Activated naive CD8-positive, alpha-beta T cell treated with anti-CD3 and anti-CD28 coated beads, Interleukin-2, amount 50 U/mL, for 24 hours (primary cell): Measurements from ENCODE around the gene EBPL.

ENCODE experiments used
- ATAC-seq: fragments of 150-1000 bp; cut with Tn5 transposase; one replicate; pipeline ENCODE4 v1.10.0; 2021
- DNase-seq: peaks from one replicate; pipeline ENCODE4 v3.0.0; 2021
- H3K27ac Mint-ChIP-seq: one replicate; pipeline ENCODE4 v1.8.0; 2021; ENCODE audit warnings: mild to moderate bottlenecking, mixed read lengths
- H3K27me3 Mint-ChIP-seq: one replicate; pipeline ENCODE4 v1.8.0; 2021; ENCODE audit warnings: mixed read lengths
- H3K36me3 Mint-ChIP-seq: one replicate; pipeline ENCODE4 v1.8.0; 2021; ENCODE audit warnings: low read depth, mixed read lengths
- H3K4me1 Mint-ChIP-seq: one replicate; pipeline ENCODE4 v1.8.0; 2021; ENCODE audit warnings: mixed read lengths
- H3K4me3 Mint-ChIP-seq: one replicate; pipeline ENCODE4 v1.8.0; 2021; ENCODE audit warnings: mild to moderate bottlenecking, moderate library complexity, mixed read lengths
- H3K9me3 Mint-ChIP-seq: one replicate; pipeline ENCODE4 v1.8.0; 2021; ENCODE audit warnings: mixed read lengths

Gene EBPL

DNA sequence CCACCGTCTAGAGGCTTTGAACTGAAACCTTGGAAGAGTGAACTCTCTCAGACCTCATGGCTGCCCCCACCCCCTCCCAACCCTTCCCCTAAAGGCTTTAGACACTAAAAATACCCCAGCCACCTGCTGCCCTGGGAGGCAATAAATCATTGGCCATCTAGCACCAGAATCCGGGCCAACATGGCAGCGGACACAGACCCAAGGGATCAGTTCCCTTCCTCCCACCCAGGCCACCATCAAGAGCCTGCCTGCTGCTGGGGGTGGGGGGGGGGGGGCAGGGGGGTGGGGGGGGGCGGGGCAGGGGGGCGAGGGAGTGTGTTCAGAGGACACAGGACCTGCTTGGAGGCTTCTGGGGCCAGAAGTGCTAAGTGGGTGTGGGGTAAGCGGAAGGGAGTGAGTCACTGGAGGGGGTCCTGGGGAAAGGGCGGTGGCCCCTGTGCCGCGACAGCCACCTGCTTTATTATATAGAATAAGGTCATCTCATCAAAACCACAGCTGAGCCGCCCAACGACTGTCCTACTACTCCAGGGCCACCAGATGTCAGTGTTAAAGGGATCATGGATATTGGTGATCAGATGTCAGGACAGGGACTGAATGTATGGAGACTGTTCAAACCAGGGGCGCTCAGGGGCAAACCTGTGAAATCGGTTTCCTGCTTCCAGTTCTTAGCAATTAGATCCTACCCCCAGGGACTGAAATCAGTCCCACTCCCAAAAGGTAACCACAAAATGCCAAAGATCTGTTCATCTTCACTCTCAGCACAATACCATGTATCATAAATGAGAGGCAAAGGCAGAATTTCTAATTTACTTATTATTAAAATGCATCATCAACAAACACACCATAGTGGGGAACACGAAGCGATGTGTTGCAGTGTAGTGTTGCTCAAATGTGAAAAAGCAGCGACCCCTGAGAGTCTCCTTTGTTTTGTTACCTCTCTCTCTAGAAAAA is 38.7 kb downstream of the EBPL start:
- Mint-ChIP-seq H3K9me3 (no peaks in the 10 kb centered on the region), H3K4me3 (no peak overlapping the region), H3K36me3 (no peaks in the 10 kb centered on the region), H3K27ac (no peak overlapping the region), H3K4me1 (no peaks in the 10 kb centered on the region), H3K27me3 (no peaks in the 10 kb centered on the region)
- ATAC-seq (peak; percentile 46), DNase-seq (no peak)

GRCh38 chr13:49651570-49652354 is 39.5 kb downstream of the EBPL start:
- no peaks in the 10 kb centered on the region for H3K9me3 Mint-ChIP-seq
- no peaks in the 10 kb centered on the region for H3K4me1 Mint-ChIP-seq
- DNase-seq (no peak), ATAC-seq (no peak)
- H3K4me3 Mint-ChIP-seq: no peak overlapping the region
- no peaks in the 10 kb centered on the region for H3K27me3 Mint-ChIP-seq
- H3K36me3 Mint-ChIP-seq: no peaks in the 10 kb centered on the region
- H3K27ac Mint-ChIP-seq: no peak overlapping the region

- ATAC-seq: no peak
- H3K9me3 Mint-ChIP-seq: no peaks in the 10 kb centered on the region
Measured at GRCh38 chr13:49649963-49650312, 41.3 kb downstream of the EBPL start.

GRCh38 chr13:49649244-49649962 is 41.9 kb downstream of the EBPL start:
- peaks cover 9% of the 10 kb centered on the region for H3K4me1 Mint-ChIP-seq
- no peak overlapping the region for H3K4me3 Mint-ChIP-seq
- DNase-seq (no peak), ATAC-seq (no peak)
- H3K27ac Mint-ChIP-seq: no peak overlapping the region
- no peaks in the 10 kb centered on the region for H3K27me3 Mint-ChIP-seq
- no peaks in the 10 kb centered on the region for H3K36me3 Mint-ChIP-seq
- no peaks in the 10 kb centered on the region for H3K9me3 Mint-ChIP-seq

More at GRCh38 chr13:49649963-49650312, 41.3 kb downstream of the EBPL start:
- Mint-ChIP-seq H3K27me3 (no peaks in the 10 kb centered on the region), H3K36me3 (no peaks in the 10 kb centered on the region), H3K4me1 (peaks cover 6% of the 10 kb centered on the region), H3K4me3 (no peak overlapping the region), H3K27ac (no peak overlapping the region)
- no peak for DNase-seq

DNA sequence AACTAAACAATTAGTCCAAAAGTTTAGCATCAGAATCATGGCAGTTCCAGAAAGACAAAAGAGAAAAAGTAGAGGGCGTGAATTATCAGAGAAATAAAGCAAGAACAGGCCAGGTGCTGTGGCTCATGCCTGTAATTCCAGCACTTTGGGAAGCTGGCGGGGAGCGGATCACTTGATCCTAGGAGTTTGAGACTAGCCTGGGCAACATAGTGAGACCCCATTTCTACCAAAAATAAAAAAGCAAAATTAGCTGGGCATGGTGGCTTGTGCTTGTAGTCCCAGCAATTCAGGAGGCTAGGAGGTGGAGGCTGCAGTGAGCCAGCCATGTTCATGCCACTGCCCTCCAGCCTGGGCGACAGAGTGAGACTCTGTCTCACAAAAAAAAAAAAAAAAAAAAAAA is 44.6 kb downstream of the EBPL start:
- ATAC-seq: no peak
- peaks cover 15% of the 10 kb centered on the region for H3K4me1 Mint-ChIP-seq

GRCh38 chr13:49645451-49645850 is 45.8 kb downstream of the EBPL start:
- no peaks in the 10 kb centered on the region for H3K36me3 Mint-ChIP-seq
- H3K27me3 Mint-ChIP-seq: no peaks in the 10 kb centered on the region
- no peak overlapping the region for H3K27ac Mint-ChIP-seq
- ATAC-seq (peak; percentile 33), DNase-seq (no peak)
- no peak overlapping the region for H3K4me3 Mint-ChIP-seq
- peaks cover 15% of the 10 kb centered on the region for H3K4me1 Mint-ChIP-seq
- no peaks in the 10 kb centered on the region for H3K9me3 Mint-ChIP-seq

More for the DNA sequence above, 44.6 kb downstream of the EBPL start:
- Mint-ChIP-seq H3K4me3 (no peak overlapping the region), H3K27me3 (no peaks in the 10 kb centered on the region), H3K36me3 (no peaks in the 10 kb centered on the region), H3K27ac (no peak overlapping the region), H3K9me3 (no peaks in the 10 kb centered on the region)
- no peak for DNase-seq

GRCh38 chr13:49643035-49643646 is 48.1 kb downstream of the EBPL start:
- Mint-ChIP-seq H3K9me3 (no peaks in the 10 kb centered on the region), H3K4me1 (peaks cover 15% of the 10 kb centered on the region), H3K36me3 (no peaks in the 10 kb centered on the region), H3K4me3 (no peak overlapping the region), H3K27ac (peak overlapping the region; percentile 13), H3K27me3 (no peaks in the 10 kb centered on the region)
- peak; percentile 49 for ATAC-seq
- no peak for DNase-seq

DNA sequence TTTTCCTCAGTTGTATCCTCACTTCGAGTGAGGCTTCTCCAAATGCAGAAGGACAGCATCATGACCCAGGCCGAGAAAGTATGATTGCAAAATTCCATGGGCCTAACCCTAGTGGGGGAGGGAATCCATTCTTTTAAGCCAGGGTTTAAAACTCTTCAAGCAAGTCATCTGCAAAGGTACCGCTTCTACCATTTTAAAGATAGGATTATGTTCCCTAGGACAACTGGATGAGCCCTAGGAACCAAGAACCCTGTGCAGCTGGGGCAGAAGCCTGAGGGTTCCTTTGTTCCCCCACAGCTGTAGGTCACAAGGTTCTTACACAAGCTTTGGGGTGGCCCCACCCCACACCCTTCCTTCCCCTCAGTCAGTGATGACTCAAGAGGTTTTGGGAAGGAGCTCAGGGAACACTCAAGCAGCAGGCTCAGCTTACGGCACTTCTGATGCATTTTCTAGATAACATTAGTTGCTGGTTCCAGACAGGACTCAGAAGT is 49.4 kb downstream of the EBPL start:
- ATAC-seq: no peak
- Mint-ChIP-seq H3K27me3 (no peaks in the 10 kb centered on the region), H3K36me3 (no peaks in the 10 kb centered on the region), H3K27ac (no peak overlapping the region), H3K4me1 (peaks cover 15% of the 10 kb centered on the region), H3K4me3 (no peak overlapping the region), H3K9me3 (no peaks in the 10 kb centered on the region)
- DNase-seq: no peak

- Mint-ChIP-seq H3K9me3 (no peaks in the 10 kb centered on the region), H3K36me3 (no peaks in the 10 kb centered on the region), H3K4me1 (peaks cover 18% of the 10 kb centered on the region), H3K27ac (no peak overlapping the region), H3K27me3 (no peaks in the 10 kb centered on the region), H3K4me3 (no peak overlapping the region)
- DNase-seq (no peak), ATAC-seq (no peak)
Measured at GRCh38 chr13:49638744-49639072, 52.6 kb downstream of the EBPL start.

DNA sequence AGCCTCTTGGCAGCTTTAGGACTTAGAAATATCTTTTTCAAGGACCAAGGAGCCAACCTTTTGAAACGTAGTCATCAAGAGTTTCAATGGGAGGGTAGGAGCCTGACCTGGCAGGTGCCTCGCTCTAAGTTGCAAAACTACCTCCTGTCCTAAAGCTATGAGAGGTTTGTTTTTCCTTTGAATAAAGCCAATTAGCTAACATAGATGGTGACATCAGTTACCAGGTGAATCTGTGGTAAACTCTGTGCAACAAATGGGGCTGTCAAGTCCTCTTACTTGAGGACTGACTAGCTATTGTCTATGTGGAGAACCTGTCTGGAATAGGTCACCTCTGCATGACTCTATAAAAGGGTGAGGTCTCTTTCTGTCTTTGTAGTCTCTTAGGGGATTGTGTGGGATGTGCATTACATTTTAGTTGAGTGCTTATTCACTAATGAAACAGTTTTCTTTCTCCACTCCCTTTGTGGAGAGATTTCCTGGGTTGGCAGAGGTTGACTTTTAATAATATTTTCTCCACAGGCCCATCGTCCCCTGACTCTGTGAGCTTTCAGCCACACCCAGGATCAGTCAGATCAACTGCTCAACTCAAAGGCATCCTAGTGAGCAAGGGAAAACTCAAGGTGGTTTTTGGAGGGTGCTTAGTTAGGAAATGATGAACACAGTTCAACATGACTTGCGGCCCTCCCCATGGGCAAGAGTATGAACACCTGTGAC is 53.1 kb downstream of the EBPL start:
- H3K36me3 Mint-ChIP-seq: no peaks in the 10 kb centered on the region
- no peaks in the 10 kb centered on the region for H3K27me3 Mint-ChIP-seq
- H3K4me1 Mint-ChIP-seq: peaks cover 18% of the 10 kb centered on the region
- no peaks in the 10 kb centered on the region for H3K9me3 Mint-ChIP-seq
- no peak for ATAC-seq
- no peak overlapping the region for H3K4me3 Mint-ChIP-seq
- H3K27ac Mint-ChIP-seq: no peak overlapping the region
- DNase-seq: no peak

GRCh38 chr13:49636705-49637104 is 54.6 kb downstream of the EBPL start:
- no peaks in the 10 kb centered on the region for H3K36me3 Mint-ChIP-seq
- no peaks in the 10 kb centered on the region for H3K27me3 Mint-ChIP-seq
- ATAC-seq (no peak), DNase-seq (no peak)
- H3K9me3 Mint-ChIP-seq: no peaks in the 10 kb centered on the region
- H3K4me3 Mint-ChIP-seq: no peak overlapping the region
- H3K27ac Mint-ChIP-seq: no peak overlapping the region
- peaks cover 11% of the 10 kb centered on the region for H3K4me1 Mint-ChIP-seq

GRCh38 chr13:49635599-49636433 is 55.5 kb downstream of the EBPL start:
- Mint-ChIP-seq H3K9me3 (no peaks in the 10 kb centered on the region), H3K27me3 (no peaks in the 10 kb centered on the region), H3K36me3 (no peaks in the 10 kb centered on the region), H3K4me1 (peaks cover 11% of the 10 kb centered on the region), H3K27ac (no peak overlapping the region), H3K4me3 (peak overlapping the region; percentile 71)
- peak; percentile 20 for DNase-seq
- ATAC-seq: peak; percentile 62

DNA sequence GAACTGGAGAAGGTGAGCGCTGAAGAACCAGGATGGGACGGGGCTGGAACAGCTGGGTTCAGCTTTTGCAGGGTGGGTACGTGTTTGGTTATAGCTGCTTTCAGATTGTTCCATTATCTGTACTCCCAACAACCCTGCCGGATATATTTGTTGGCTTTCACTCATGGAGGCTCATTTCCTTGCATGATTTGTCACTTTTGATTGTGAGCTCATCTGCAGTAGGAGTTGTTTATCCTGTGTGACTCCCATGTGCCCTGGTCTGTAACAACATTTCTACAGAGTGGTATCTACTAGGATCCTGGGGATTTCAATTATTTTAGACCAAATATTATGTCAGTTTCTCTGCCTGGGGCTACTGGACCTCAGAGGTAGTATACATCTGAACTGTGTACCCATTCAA is 57.6 kb downstream of the EBPL start:
- no peak overlapping the region for H3K4me3 Mint-ChIP-seq
- H3K4me1 Mint-ChIP-seq: peaks cover 16% of the 10 kb centered on the region
- ATAC-seq (no peak), DNase-seq (no peak)
- no peaks in the 10 kb centered on the region for H3K9me3 Mint-ChIP-seq
- H3K27me3 Mint-ChIP-seq: no peaks in the 10 kb centered on the region
- H3K27ac Mint-ChIP-seq: no peak overlapping the region
- H3K36me3 Mint-ChIP-seq: no peaks in the 10 kb centered on the region
